Measurements from ENCODE around the gene TBC1D1. TPM values are rescaled to one million over a fixed set of nuclear protein-coding genes. Genes with fewer than 3 reads are reported as not detected.

Gene TBC1D1
- total RNA-seq, 4 donors from 2014 or later = 111 to 176 (median 142) TPM

DNA sequence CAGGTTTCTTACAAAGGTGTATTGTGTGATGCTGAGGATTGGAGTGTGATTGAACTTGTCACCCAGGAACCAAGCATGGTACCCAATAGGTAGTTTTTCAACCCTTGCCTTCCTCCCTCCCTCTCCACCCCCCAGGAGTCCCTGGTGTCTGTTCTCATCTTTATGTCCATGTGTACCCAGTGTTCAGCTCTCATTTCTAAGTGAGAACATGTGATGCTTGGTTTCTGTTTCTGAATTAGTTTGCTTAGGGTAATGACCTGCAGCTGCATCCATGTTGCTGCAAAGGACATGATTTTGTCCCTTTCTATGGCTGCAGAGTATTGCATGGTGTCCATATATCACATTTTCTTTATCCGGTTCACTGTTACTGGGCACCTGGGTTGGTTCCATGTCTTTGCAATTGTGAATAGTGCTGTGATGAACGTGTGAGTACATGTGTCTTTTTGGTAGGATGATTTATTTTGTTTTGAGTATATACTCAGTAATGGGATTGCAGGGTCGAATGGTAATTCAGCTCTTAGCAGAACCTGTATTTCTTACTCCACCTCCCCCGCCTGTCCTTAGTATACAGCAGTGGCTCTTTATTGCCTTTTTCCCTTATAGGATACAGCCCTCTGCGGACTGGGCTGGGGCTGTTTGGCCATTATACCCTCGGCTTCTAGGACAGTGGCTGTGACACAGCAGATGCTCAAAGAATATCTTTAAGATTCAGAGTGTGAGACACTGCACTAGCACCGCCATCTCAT lies 214.8 kb downstream of the TBC1D1 start:
- no peak for ATAC-seq
- no peak for DNase-seq
- intact Hi-C loops (cut with DNase I; ENCODE audit: low total_unique reads) (no loop called here), in situ Hi-C loops (cut with MboI; ENCODE audit: low sequenced_read_pairs in 4 of 4) (no loop called here)
- Histone ChIP-seq H3K4me1 (no peaks in the 10 kb centered on the region), H3K4me3 (no peak overlapping the region), H3K27me3 (no peaks in the 10 kb centered on the region), H3K27ac (no peak overlapping the region), H3K36me3 (peaks cover 0 to 61% of the 10 kb centered on the region in 2 donors), H3K9me3 (no peaks in the 10 kb centered on the region)
- TF ChIP-seq, protein P1, sequence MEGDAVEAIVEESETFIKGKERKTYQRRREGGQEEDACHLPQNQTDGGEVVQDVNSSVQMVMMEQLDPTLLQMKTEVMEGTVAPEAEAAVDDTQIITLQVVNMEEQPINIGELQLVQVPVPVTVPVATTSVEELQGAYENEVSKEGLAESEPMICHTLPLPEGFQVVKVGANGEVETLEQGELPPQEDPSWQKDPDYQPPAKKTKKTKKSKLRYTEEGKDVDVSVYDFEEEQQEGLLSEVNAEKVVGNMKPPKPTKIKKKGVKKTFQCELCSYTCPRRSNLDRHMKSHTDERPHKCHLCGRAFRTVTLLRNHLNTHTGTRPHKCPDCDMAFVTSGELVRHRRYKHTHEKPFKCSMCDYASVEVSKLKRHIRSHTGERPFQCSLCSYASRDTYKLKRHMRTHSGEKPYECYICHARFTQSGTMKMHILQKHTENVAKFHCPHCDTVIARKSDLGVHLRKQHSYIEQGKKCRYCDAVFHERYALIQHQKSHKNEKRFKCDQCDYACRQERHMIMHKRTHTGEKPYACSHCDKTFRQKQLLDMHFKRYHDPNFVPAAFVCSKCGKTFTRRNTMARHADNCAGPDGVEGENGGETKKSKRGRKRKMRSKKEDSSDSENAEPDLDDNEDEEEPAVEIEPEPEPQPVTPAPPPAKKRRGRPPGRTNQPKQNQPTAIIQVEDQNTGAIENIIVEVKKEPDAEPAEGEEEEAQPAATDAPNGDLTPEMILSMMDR (IDR thresholded peaks at IDR 0.05 in 4 of 5, conservative IDR thresholded peaks at IDR 0.05 in 1 of 5) = no peak
- no peak for TF ChIP-seq POLR2A (IDR thresholded peaks at IDR 0.05)

DNA sequence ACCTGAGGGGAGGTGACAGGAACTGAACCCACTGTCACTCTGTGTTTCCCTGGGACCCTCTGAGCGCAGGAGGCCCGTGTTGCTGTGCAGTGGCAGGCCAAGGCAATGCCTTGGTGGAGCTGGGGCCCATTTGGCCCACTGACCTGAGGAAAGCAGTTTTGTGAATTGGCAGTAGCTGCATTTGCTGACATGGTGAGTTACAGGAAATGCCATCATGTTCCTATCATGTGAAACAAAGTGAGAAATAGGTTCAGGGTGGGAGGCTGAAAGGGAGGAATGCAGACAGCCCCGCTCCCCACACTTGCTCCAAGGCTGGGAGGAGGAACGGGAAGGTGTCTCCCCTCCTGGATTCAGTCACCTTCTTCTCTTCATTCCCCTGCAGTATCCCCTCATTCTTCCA lies 215.4 kb downstream of the TBC1D1 start:
- Histone ChIP-seq H3K4me3 (no peak overlapping the region), H3K4me1 (no peaks in the 10 kb centered on the region), H3K27me3 (no peaks in the 10 kb centered on the region), H3K27ac (no peak overlapping the region), H3K36me3 (peaks cover 0 to 56% of the 10 kb centered on the region in 2 donors), H3K9me3 (no peaks in the 10 kb centered on the region)
- no peak for ATAC-seq
- TF ChIP-seq, protein P1 (IDR thresholded peaks at IDR 0.05 in 4 of 5, conservative IDR thresholded peaks at IDR 0.05 in 1 of 5) = no peak
- TF ChIP-seq POLR2A (IDR thresholded peaks at IDR 0.05) = no peak
- DNase-seq = no peak
- intact Hi-C loops (cut with DNase I; ENCODE audit: low total_unique reads) = no loop called here
- in situ Hi-C loops (cut with MboI; ENCODE audit: low sequenced_read_pairs in 4 of 4) = no loop called here

DNA sequence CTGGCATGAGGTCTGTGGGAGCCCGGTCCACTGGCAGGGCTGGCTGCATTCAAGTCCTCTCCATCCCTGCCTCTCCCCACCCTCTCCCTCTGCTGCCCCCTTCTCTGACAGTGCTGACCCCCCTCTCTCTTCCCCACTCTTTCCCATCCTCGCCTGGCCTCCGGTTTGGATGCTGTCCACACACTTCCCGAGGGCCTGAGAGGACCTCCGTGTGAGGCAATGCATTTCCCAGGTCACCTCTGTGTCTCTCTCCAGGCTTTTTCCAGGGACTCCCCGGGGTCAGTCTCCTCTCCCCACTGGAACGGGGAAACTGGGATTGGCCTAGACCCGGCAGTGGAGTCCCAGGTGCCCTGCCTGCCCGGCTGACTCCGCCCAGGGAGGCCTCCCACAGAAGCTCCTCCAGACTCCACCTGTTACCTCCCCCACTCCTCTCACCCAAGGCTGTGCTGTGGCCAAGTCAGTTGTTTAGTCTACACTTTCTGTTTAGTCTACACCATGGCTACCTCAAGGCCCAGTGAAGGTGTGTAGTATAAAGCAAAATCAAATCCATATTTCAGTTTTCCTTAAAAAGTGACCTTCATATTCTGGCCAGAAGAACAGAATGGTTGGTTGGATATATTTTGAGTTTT lies 216.1 kb downstream of the TBC1D1 start:
- peaks cover 0 to 54% of the 10 kb centered on the region in 2 donors for H3K36me3 ChIP-seq
- DNase-seq (no peak), ATAC-seq (no peak)
- no peak overlapping the region for H3K27ac ChIP-seq
- no peak for TF ChIP-seq POLR2A (IDR thresholded peaks at IDR 0.05)
- TF ChIP-seq, protein P1 (IDR thresholded peaks at IDR 0.05 in 4 of 5, conservative IDR thresholded peaks at IDR 0.05 in 1 of 5) = no peak
- intact Hi-C loops (cut with DNase I; ENCODE audit: low total_unique reads) = no loop called here
- H3K4me3 ChIP-seq = no peak overlapping the region
- no peaks in the 10 kb centered on the region for H3K27me3 ChIP-seq
- no peaks in the 10 kb centered on the region for H3K4me1 ChIP-seq
- no peaks in the 10 kb centered on the region for H3K9me3 ChIP-seq
- in situ Hi-C loops (cut with MboI; ENCODE audit: low sequenced_read_pairs in 4 of 4) = no loop called here

DNA sequence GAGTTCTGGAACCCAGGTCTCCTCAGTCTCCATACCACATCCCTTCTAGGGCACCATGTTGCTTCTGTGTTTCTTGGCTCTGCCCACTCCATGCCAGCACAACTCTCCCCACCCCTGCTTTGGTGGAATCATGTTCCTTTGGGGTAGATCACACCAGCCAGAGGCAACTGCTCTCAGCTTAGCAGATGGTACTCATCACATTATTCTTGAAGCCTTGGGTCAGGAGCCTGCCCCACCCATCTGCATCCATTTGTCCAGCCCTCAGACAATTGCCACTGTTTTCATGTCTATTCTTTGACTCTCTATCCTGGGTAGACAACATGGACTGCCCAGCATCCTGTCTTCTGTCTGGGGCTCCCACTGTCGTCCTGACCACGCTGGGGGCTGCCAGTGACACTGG lies 216.9 kb downstream of the TBC1D1 start:
- Histone ChIP-seq H3K27ac (no peak overlapping the region), H3K36me3 (peaks cover 0 to 51% of the 10 kb centered on the region in 2 donors), H3K9me3 (no peaks in the 10 kb centered on the region), H3K4me3 (no peak overlapping the region), H3K27me3 (no peaks in the 10 kb centered on the region), H3K4me1 (peaks cover 3 to 7% of the 10 kb centered on the region in 2 donors)
- no peak for TF ChIP-seq POLR2A (IDR thresholded peaks at IDR 0.05)
- TF ChIP-seq, protein P1 (IDR thresholded peaks at IDR 0.05 in 4 of 5, conservative IDR thresholded peaks at IDR 0.05 in 1 of 5) = no peak
- no peak for ATAC-seq
- intact Hi-C loops (cut with DNase I; ENCODE audit: low total_unique reads) (no loop called here), in situ Hi-C loops (cut with MboI; ENCODE audit: low sequenced_read_pairs in 4 of 4) (no loop called here)
- no peak for DNase-seq
